HUES6 (cell line): ENCODE data around the gene KLRF2.

Source experiments
- H3K27ac ChIP-seq: 2 replicates; pipeline ENCODE4 v1.7.0; 2013; ENCODE audit warnings: low read depth, mild to moderate bottlenecking, low read length, inconsistent platforms
- H3K27me3 ChIP-seq: 2 replicates; pipeline ENCODE4 v1.6.1; 2013; ENCODE audit warnings: low read length; ENCODE audit not compliant: control insufficient read depth, insufficient read depth
- H3K36me3 ChIP-seq: 2 replicates; pipeline ENCODE4 v1.6.1; 2013; ENCODE audit warnings: low read length; ENCODE audit not compliant: control insufficient read depth, insufficient read depth
- H3K4me1 ChIP-seq: 2 replicates; pipeline ENCODE4 v1.6.1; 2013; ENCODE audit warnings: low read length; ENCODE audit not compliant: control insufficient read depth, insufficient read depth
- H3K4me3 ChIP-seq: 2 replicates; pipeline ENCODE4 v1.5.1; 2013; ENCODE audit warnings: low read depth, low read length
- H3K9ac ChIP-seq: one replicate; pipeline ENCODE4 v1.6.1; 2013; ENCODE audit warnings: mild to moderate bottlenecking, low read length
- H3K9me3 ChIP-seq: 2 replicates; pipeline ENCODE4 v1.6.1; 2013; ENCODE audit warnings: low read depth, low read length; ENCODE audit not compliant: control insufficient read depth, insufficient read depth

KLRF2 gene

GRCh38 chr12:9910716-9911421 lies 29.6 kb downstream of the KLRF2 start:
- Histone ChIP-seq H3K4me3 (no peak overlapping the region), H3K27ac (no peak overlapping the region), H3K9ac (peak overlapping the region; percentile 58), H3K36me3 (no peaks in the 10 kb centered on the region), H3K9me3 (peaks cover 61% of the 10 kb centered on the region), H3K4me1 (no peaks in the 10 kb centered on the region), H3K27me3 (no peaks in the 10 kb centered on the region)

GRCh38 chr12:9911708-9912107 lies 30.4 kb downstream of the KLRF2 start:
- Histone ChIP-seq H3K27me3 (no peaks in the 10 kb centered on the region), H3K36me3 (no peaks in the 10 kb centered on the region), H3K4me3 (no peak overlapping the region), H3K27ac (no peak overlapping the region), H3K4me1 (no peaks in the 10 kb centered on the region), H3K9me3 (peaks cover 56% of the 10 kb centered on the region), H3K9ac (no peak overlapping the region)

- Histone ChIP-seq H3K36me3 (no peaks in the 10 kb centered on the region), H3K27ac (no peak overlapping the region), H3K4me1 (no peaks in the 10 kb centered on the region), H3K9ac (no peak overlapping the region), H3K4me3 (no peak overlapping the region), H3K27me3 (no peaks in the 10 kb centered on the region), H3K9me3 (no peaks in the 10 kb centered on the region)
Observed at GRCh38 chr12:9919443-9919842, 38.2 kb downstream of the KLRF2 start.

GRCh38 chr12:9920451-9920850 lies 39.2 kb downstream of the KLRF2 start:
- Histone ChIP-seq H3K27ac (no peak overlapping the region), H3K4me3 (no peak overlapping the region), H3K9me3 (no peaks in the 10 kb centered on the region), H3K36me3 (no peaks in the 10 kb centered on the region), H3K9ac (no peak overlapping the region), H3K4me1 (no peaks in the 10 kb centered on the region), H3K27me3 (no peaks in the 10 kb centered on the region)

GRCh38 chr12:9922429-9922828 lies 41.1 kb downstream of the KLRF2 start:
- Histone ChIP-seq H3K4me1 (no peaks in the 10 kb centered on the region), H3K36me3 (no peaks in the 10 kb centered on the region), H3K27ac (no peak overlapping the region), H3K4me3 (no peak overlapping the region), H3K27me3 (no peaks in the 10 kb centered on the region), H3K9me3 (no peaks in the 10 kb centered on the region), H3K9ac (no peak overlapping the region)

- Histone ChIP-seq H3K4me3 (no peak overlapping the region), H3K36me3 (no peaks in the 10 kb centered on the region), H3K9me3 (no peaks in the 10 kb centered on the region), H3K4me1 (no peaks in the 10 kb centered on the region), H3K27ac (no peak overlapping the region), H3K9ac (no peak overlapping the region), H3K27me3 (no peaks in the 10 kb centered on the region)
Observed at GRCh38 chr12:9925705-9926393, 44.6 kb downstream of the KLRF2 start.

- H3K9me3 ChIP-seq = no peaks in the 10 kb centered on the region
- no peaks in the 10 kb centered on the region for H3K4me1 ChIP-seq
- H3K9ac ChIP-seq = no peak overlapping the region
- no peaks in the 10 kb centered on the region for H3K27me3 ChIP-seq
- H3K4me3 ChIP-seq = no peak overlapping the region
- no peak overlapping the region for H3K27ac ChIP-seq
- H3K36me3 ChIP-seq = no peaks in the 10 kb centered on the region
Observed at GRCh38 chr12:9926876-9927275, 45.6 kb downstream of the KLRF2 start.

GRCh38 chr12:9928607-9929006 lies 47.3 kb downstream of the KLRF2 start:
- no peaks in the 10 kb centered on the region for H3K9me3 ChIP-seq
- no peak overlapping the region for H3K4me3 ChIP-seq
- no peak overlapping the region for H3K9ac ChIP-seq
- H3K27me3 ChIP-seq = no peaks in the 10 kb centered on the region
- H3K4me1 ChIP-seq = no peaks in the 10 kb centered on the region
- H3K27ac ChIP-seq = no peak overlapping the region
- H3K36me3 ChIP-seq = no peaks in the 10 kb centered on the region

- Histone ChIP-seq H3K36me3 (no peaks in the 10 kb centered on the region), H3K4me3 (no peak overlapping the region), H3K27me3 (no peaks in the 10 kb centered on the region), H3K27ac (no peak overlapping the region), H3K9ac (no peak overlapping the region), H3K9me3 (no peaks in the 10 kb centered on the region), H3K4me1 (no peaks in the 10 kb centered on the region)
Observed at GRCh38 chr12:9931245-9931644, 50.0 kb downstream of the KLRF2 start.

- Histone ChIP-seq H3K4me1 (no peaks in the 10 kb centered on the region), H3K36me3 (no peaks in the 10 kb centered on the region), H3K9ac (no peak within 1 kb of the TSS), H3K27ac (no peak within 1 kb of the TSS), H3K27me3 (no peaks in the 10 kb centered on the region), H3K4me3 (no peak within 1 kb of the TSS), H3K9me3 (no peaks in the 10 kb centered on the region)
Observed at GRCh38 chr12:9932270-9932669, 51.0 kb downstream of the KLRF2 start, which contains the start of gene CLEC2A. TSS of gene CLEC2A (minus strand) at chr12:9932370. CDS start at chr12:9932329, 41 bp downstream.

GRCh38 chr12:9933958-9934357 lies 52.7 kb downstream of the KLRF2 start:
- Histone ChIP-seq H3K27ac (no peak overlapping the region), H3K27me3 (no peaks in the 10 kb centered on the region), H3K36me3 (no peaks in the 10 kb centered on the region), H3K9me3 (no peaks in the 10 kb centered on the region), H3K4me1 (no peaks in the 10 kb centered on the region), H3K4me3 (no peak overlapping the region), H3K9ac (no peak overlapping the region)
